Calu3 (cell line): ENCODE data around the gene YBEY. TPM values are rescaled to one million over a fixed set of nuclear protein-coding genes. Genes with fewer than 3 reads are reported as not detected.

Experiments
- BruUV-seq: library from RNA; stranded (reverse); fragments of 400-500 nt; replicated peaks from 2 replicates; lab custom pipeline; 2021; lab: Mats Ljungman, UMichigan
- CTCF ChIA-PET: fragments of 300-600 bp; sonication (Branson Sonifier 250); formaldehyde crosslinking; loops from one replicate; lab custom pipeline; 2022; ENCODE audit warnings: antibody characterized with exemption; lab: Charles Lee
- DNase-seq: peaks from one replicate; pipeline ENCODE4 v3.0.0; 2022
- H3K27ac Mint-ChIP-seq: one replicate; pipeline ENCODE4 v1.8.0; 2022; ENCODE audit warnings: mixed read lengths; ENCODE audit not compliant: unreplicated experiment
- H3K27me3 Mint-ChIP-seq: one replicate; pipeline ENCODE4 v1.8.0; 2022; ENCODE audit warnings: mixed read lengths; ENCODE audit not compliant: unreplicated experiment
- H3K36me3 Mint-ChIP-seq: one replicate; pipeline ENCODE4 v1.8.0; 2022; ENCODE audit warnings: mild to moderate bottlenecking, moderate library complexity, mixed read lengths; ENCODE audit not compliant: insufficient read depth, unreplicated experiment
- H3K4me1 Mint-ChIP-seq: one replicate; pipeline ENCODE4 v1.8.0; 2022; ENCODE audit warnings: mild to moderate bottlenecking, low read depth, mixed read lengths; ENCODE audit not compliant: unreplicated experiment
- H3K4me3 Mint-ChIP-seq: one replicate; pipeline ENCODE4 v1.8.0; 2022; ENCODE audit warnings: mild to moderate bottlenecking, low read depth, moderate library complexity, mixed read lengths; ENCODE audit not compliant: unreplicated experiment
- H3K9me3 Mint-ChIP-seq: one replicate; pipeline ENCODE4 v1.8.0; 2022; ENCODE audit warnings: low read depth, mixed read lengths; ENCODE audit not compliant: unreplicated experiment
- intact Hi-C: fragments of 100-400 bp; cut with micrococcal nuclease; formaldehyde crosslinking; loops from one replicate; pipeline ENCODE4 v1.10.0; 2022; ENCODE audit not compliant: unreplicated experiment
- total RNA-seq: library from RNA; stranded (reverse); gene quantifications from 2 replicates; pipeline ENCODE4 v1.2.3, GENCODE V29; 2022
- TF ChIP-seq, protein P1 (sequence below): fragments of 200-600 bp; IDR thresholded peaks from one replicate; pipeline ENCODE4 v1.8.0; 2022; ENCODE audit warnings: antibody characterized with exemption; ENCODE audit not compliant: unreplicated experiment

YBEY gene
- total RNA-seq, 1 experiment from 2014 or later: 11.3 TPM

GRCh38 chr21:46344219-46344915 is 58.2 kb downstream of the YBEY start:
- no peaks in the 10 kb centered on the region for H3K9me3 Mint-ChIP-seq
- no peak overlapping the region for H3K4me3 Mint-ChIP-seq
- no peaks in the 10 kb centered on the region for H3K27me3 Mint-ChIP-seq
- H3K4me1 Mint-ChIP-seq: no peaks in the 10 kb centered on the region
- H3K27ac Mint-ChIP-seq: no peak overlapping the region
- intact Hi-C loops: no loop called here
- CTCF ChIA-PET: no interaction called here
- BruUV-seq: no TSS peak
- no peak for DNase-seq
- TF ChIP-seq, protein P1, sequence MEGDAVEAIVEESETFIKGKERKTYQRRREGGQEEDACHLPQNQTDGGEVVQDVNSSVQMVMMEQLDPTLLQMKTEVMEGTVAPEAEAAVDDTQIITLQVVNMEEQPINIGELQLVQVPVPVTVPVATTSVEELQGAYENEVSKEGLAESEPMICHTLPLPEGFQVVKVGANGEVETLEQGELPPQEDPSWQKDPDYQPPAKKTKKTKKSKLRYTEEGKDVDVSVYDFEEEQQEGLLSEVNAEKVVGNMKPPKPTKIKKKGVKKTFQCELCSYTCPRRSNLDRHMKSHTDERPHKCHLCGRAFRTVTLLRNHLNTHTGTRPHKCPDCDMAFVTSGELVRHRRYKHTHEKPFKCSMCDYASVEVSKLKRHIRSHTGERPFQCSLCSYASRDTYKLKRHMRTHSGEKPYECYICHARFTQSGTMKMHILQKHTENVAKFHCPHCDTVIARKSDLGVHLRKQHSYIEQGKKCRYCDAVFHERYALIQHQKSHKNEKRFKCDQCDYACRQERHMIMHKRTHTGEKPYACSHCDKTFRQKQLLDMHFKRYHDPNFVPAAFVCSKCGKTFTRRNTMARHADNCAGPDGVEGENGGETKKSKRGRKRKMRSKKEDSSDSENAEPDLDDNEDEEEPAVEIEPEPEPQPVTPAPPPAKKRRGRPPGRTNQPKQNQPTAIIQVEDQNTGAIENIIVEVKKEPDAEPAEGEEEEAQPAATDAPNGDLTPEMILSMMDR: no peak
- peaks cover 20% of the 10 kb centered on the region for H3K36me3 Mint-ChIP-seq

DNA sequence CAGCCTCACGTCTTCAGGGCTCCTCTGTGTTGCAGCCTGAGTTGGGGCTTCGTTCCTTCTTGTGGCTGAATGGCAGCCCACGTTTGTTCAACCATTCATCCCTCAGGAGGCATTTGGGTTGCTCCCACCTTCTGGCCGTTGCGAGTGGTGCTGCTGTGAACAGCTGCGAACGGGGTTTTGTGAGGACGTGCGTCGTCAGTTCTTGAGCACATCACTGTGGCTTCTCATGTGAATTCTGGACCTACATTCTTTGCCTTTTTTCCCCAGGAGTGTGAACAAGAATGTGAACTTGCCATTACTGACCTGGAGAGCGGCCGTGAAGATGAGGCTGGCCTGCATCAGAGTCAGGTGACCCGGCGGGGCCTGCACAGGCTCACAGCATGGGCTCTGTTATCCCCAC is 59.7 kb downstream of the YBEY start:
- Mint-ChIP-seq H3K9me3 (no peaks in the 10 kb centered on the region), H3K4me1 (no peaks in the 10 kb centered on the region), H3K36me3 (peaks cover 25% of the 10 kb centered on the region), H3K4me3 (no peak overlapping the region), H3K27me3 (no peaks in the 10 kb centered on the region), H3K27ac (no peak overlapping the region)
- DNase-seq: no peak
- no TSS peak for BruUV-seq
- CTCF ChIA-PET: no interaction called here
- TF ChIP-seq, protein P1: no peak
- intact Hi-C loops: no loop called here

DNA sequence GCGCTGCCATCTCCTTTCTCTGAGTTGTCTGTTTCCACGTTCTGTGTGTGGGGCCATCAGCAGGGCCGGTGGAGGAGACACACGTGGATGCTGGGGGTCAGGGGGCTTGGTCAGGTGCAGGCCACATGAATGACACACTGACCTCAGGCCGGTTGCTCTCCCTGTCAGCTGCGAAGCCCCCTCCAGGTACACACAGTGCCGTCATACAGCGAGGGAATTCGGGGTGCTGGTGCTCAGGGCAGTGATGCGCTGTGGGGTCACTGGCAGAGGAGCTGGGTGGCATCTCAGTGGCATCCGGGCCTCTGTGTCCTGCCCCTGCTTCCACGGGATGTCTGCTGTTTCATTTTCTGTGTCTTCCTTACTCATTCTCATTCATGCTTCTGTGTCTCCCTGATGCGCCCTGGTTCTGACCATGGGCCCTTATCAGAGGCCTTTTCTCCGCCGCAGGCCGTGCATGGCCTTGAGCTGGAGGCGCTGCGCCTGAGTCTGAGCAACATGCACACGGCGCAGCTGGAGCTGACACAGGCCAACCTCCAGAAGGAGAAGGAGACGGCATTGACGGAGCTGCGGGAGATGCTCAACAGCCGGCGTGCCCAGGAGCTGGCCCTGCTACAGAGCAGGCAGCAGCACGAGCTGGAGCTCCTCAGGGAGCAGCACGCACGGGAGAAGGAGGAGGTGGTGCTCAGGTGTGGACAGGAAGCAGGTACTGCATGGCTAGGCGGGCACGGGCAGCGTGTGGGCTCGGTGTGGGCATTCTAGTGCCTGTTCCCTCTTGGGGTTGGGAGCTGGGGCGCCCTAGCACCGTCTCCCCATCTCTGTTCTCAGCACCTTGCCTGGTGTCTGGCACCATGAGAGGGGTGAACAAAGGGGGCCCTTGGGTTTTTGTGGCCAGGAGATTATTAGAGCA is 60.4 kb downstream of the YBEY start:
- intact Hi-C loops: no loop called here
- no peaks in the 10 kb centered on the region for H3K27me3 Mint-ChIP-seq
- H3K9me3 Mint-ChIP-seq: no peaks in the 10 kb centered on the region
- TF ChIP-seq, protein P1: no peak
- H3K27ac Mint-ChIP-seq: no peak overlapping the region
- H3K4me1 Mint-ChIP-seq: no peaks in the 10 kb centered on the region
- no peak for DNase-seq
- H3K36me3 Mint-ChIP-seq: peaks cover 25% of the 10 kb centered on the region
- no TSS peak for BruUV-seq
- CTCF ChIA-PET: interaction anchor here (0.9 kb wide), 1 partner anchor 78 kb away, joined by 7 read pairs; no protein-coding TSS in a partner anchor
- no peak overlapping the region for H3K4me3 Mint-ChIP-seq

DNA sequence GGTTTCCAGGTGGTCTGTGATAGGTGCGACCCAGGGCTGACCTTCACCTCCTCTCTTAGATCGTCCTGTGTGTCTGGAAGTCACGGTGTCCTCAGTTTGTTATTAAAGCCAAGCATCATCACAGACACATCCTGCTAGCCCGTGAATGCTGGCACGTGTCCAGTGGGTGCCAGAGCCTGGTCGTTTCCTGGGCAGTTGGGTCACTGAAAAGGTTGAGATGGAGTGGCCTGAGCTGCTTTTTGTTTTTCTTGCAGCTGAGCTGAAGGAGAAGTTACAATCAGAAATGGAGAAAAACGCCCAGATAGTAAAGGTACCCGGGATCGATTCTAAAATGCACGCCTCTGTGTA is 61.0 kb downstream of the YBEY start:
- no peaks in the 10 kb centered on the region for H3K27me3 Mint-ChIP-seq
- CTCF ChIA-PET: interaction anchor here (0.9 kb wide), 1 partner anchor 78 kb away, joined by 7 read pairs; no protein-coding TSS in a partner anchor
- no TSS peak for BruUV-seq
- intact Hi-C loops: no loop called here
- DNase-seq: no peak
- H3K9me3 Mint-ChIP-seq: no peaks in the 10 kb centered on the region
- peaks cover 25% of the 10 kb centered on the region for H3K36me3 Mint-ChIP-seq
- TF ChIP-seq, protein P1: no peak
- H3K27ac Mint-ChIP-seq: no peak overlapping the region
- H3K4me3 Mint-ChIP-seq: no peak overlapping the region
- H3K4me1 Mint-ChIP-seq: no peaks in the 10 kb centered on the region

Other genes with a start within 250 kb of the YBEY start
- 3.4 and 3.8 TPM in 2 replicates for gene COL6A2, start 188.2 kb upstream of the YBEY start, total RNA-seq
- gene FTCD, start 130.8 kb upstream of the YBEY start, total RNA-seq: 0.31 and 1.3 TPM in 2 replicates
- gene SPATC1L, start 101.9 kb upstream of the YBEY start, total RNA-seq: 4.4 and 5.5 TPM in 2 replicates
- gene LSS, start 57.6 kb upstream of the YBEY start, total RNA-seq: 53.3 and 55.1 TPM in 2 replicates
- gene MCM3AP, start 731 bp upstream of the YBEY start, total RNA-seq: 64.1 and 66.5 TPM in 2 replicates
- gene C21orf58, start 37.5 kb downstream of the YBEY start, total RNA-seq: 23.4 and 28.2 TPM in 2 replicates
- gene PCNT, start 37.8 kb downstream of the YBEY start, total RNA-seq: 32.2 and 34.3 TPM in 2 replicates
- gene DIP2A, start 172.5 kb downstream of the YBEY start, total RNA-seq: 27.8 and 29.3 TPM in 2 replicates